Coronary artery (tissue), 2 donors: ENCODE data around the gene PRAMEF20.

Experiments used
- DNase-seq: peaks from one replicate; pipeline ENCODE4 v3.0.0-alpha.2; 2017; ENCODE audit warnings: low spot score
- H3K27ac ChIP-seq, 2 donors: fragments of 200-600 bp; sonication (generic); one replicate each; pipeline ENCODE4 v1.5.1; 2016 to 2019
- H3K4me3 ChIP-seq: fragments of 200-600 bp; sonication (generic); 2 replicates; pipeline ENCODE4 v1.5.1; 2016; ENCODE audit warnings: mild to moderate bottlenecking, moderate library complexity
- CTCF ChIP-seq: fragments of 200-600 bp; sonication (generic); IDR thresholded peaks from one replicate; pipeline ENCODE4 v1.5.1; 2019; ENCODE audit warnings: antibody characterized with exemption

Gene PRAMEF20

DNA sequence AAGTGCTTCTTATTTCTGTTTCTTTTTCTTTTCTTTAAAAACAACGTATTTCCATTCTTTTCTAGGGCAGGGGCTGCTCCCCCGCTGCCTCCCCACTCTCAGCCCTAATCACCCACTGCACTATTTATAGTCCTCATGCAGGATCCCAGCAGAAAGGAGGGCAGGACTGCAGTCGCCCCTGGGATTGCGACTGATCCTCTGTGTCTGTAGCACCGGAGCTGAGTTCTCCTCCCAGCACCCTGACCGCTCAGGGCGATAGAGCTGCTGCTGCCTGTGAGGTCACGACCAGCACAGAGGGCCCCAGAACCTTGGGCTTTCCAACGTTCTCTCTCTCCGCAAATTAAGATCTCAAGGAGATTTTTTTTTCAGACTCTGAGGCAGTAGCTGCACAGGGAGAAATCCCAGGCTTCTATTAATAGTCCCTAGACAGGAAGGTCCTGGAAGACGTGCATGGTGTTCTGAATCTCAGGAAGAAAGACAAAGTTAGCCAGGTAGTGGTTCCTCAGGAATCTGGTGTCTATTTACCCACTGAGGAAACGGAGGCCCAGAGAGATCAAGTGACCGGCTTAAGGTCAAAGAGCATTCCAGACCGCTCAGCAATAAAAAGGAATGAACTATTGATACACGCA lies 46.8 kb downstream of the PRAMEF20 start:
- DNase-seq = no peak
- Histone ChIP-seq H3K4me3 (no peak overlapping the region), H3K27ac (no peak overlapping the region)
- no peak for TF ChIP-seq CTCF

GRCh38 chr1:13461977-13462376 lies 51.7 kb downstream of the PRAMEF20 start:
- DNase-seq = no peak
- Histone ChIP-seq H3K27ac (no peak overlapping the region), H3K4me3 (no peak overlapping the region)
- no peak for TF ChIP-seq CTCF

- Histone ChIP-seq H3K4me3 (no peak overlapping the region), H3K27ac (no peak overlapping the region)
- TF ChIP-seq CTCF = no peak
- no peak for DNase-seq
Observed at GRCh38 chr1:13462682-13463081, 52.4 kb downstream of the PRAMEF20 start.

GRCh38 chr1:13465515-13465914 lies 55.3 kb downstream of the PRAMEF20 start:
- TF ChIP-seq CTCF = no peak
- Histone ChIP-seq H3K27ac (no peak overlapping the region), H3K4me3 (no peak overlapping the region)
- no peak for DNase-seq

- H3K27ac ChIP-seq = no peak overlapping the region
- no peak for TF ChIP-seq CTCF
- no peak overlapping the region for H3K4me3 ChIP-seq
- no peak for DNase-seq
Observed at GRCh38 chr1:13469343-13469742, 59.1 kb downstream of the PRAMEF20 start.
